Measurements from ENCODE around the gene NAXE.
"Not testable (repeated sequence)": the region's sequence is repeated elsewhere in the genome, so short reads cannot be mapped to it uniquely, and the experiment has no call there.

Gene NAXE

DNA sequence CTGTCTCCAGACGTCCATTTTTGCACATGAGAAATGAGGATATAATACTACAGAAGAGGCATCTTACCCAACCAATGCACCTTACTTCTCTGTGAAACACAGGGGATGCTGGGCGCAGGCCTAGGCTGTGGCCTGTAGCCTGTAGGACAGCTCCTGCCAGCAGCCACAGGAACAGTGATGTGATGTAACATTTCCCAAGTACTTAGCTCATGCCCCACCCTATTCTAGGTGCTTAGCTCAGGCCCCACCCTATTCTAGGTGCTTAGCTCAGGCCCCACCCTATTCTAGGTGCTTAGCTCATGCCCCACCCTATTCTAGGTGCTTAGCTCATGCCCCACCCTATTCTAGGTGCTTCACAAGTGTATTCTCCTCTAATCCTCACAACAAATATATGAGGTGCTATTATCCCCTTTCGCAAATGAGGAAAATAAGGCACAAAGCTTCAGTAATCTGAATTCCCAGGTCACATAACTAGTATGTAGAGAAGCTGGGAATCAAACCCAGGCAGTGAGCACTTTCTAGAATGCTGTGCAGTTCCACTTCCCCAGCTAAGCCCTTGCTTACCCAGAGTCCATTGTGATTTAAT is 4.6 kb upstream of the NAXE start:
- peaks cover 29% of the 10 kb centered on the region for H3K79me2 ChIP-seq (ENCODE audit: insufficient read depth, low read length)
- peaks cover 29% of the 10 kb centered on the region for H3K36me3 ChIP-seq (ENCODE audit: insufficient read depth, low read length)
- no peak overlapping the region for H2AFZ ChIP-seq (ENCODE audit: low read depth, low read length)
- H3K4me1 ChIP-seq (ENCODE audit: insufficient read depth, low read length), result peaks cover 42% of the 10 kb centered on the region
- ATAC-seq (ENCODE audit: insufficient read depth, low read depth) (no peak), DNase-seq (no peak)
- no peaks in the 10 kb centered on the region for H4K20me1 ChIP-seq (ENCODE audit: insufficient read depth, low read length)
- H3K4me2 ChIP-seq (ENCODE audit: insufficient read depth, low read length), result no peak overlapping the region
- no peaks in the 10 kb centered on the region for H3K27me3 ChIP-seq (ENCODE audit: insufficient read depth, low read length, poor library complexity)
- no peak overlapping the region for H3K9ac ChIP-seq (ENCODE audit: low read depth, low read length)
- no peak overlapping the region for H3K27ac ChIP-seq (ENCODE audit: low read length)
- H3K4me3 ChIP-seq (ENCODE audit: low read depth in 1 of 2, low read length in 2 of 2), result no peak overlapping the region
- H3K9me3 ChIP-seq (ENCODE audit: insufficient read depth, low read length, severe bottlenecking), result no peaks in the 10 kb centered on the region
- TF ChIP-seq EZH2 (IDR thresholded peaks at IDR 0.05; ENCODE audit: borderline replicate concordance, low read depth, low read length, severe bottlenecking), result no peak
- TF ChIP-seq, protein P1, sequence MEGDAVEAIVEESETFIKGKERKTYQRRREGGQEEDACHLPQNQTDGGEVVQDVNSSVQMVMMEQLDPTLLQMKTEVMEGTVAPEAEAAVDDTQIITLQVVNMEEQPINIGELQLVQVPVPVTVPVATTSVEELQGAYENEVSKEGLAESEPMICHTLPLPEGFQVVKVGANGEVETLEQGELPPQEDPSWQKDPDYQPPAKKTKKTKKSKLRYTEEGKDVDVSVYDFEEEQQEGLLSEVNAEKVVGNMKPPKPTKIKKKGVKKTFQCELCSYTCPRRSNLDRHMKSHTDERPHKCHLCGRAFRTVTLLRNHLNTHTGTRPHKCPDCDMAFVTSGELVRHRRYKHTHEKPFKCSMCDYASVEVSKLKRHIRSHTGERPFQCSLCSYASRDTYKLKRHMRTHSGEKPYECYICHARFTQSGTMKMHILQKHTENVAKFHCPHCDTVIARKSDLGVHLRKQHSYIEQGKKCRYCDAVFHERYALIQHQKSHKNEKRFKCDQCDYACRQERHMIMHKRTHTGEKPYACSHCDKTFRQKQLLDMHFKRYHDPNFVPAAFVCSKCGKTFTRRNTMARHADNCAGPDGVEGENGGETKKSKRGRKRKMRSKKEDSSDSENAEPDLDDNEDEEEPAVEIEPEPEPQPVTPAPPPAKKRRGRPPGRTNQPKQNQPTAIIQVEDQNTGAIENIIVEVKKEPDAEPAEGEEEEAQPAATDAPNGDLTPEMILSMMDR (IDR thresholded peaks at IDR 0.05; ENCODE audit: borderline replicate concordance, extremely low read depth, low read length, poor library complexity, severe bottlenecking), result no peak

DNA sequence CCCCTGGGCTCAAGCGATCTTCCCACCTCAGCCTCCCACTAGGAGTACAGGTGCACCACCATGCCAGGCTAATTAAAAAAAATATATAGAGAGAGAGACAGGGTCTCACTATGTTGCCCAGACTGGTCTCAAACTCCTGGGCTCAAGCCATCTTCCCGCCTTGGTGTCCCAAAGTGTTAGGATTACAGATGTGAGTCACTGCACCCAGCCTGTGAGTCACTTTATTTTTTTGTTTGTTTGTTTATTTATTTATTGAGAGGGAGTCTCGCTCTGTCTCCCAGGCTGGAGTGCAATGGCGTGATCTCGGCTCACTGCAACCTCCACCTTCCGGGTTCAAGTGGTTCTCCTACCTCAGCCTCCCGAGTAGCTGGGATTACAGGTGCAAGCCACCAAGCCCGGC is 3.6 kb upstream of the NAXE start:
- H3K9me3 ChIP-seq (ENCODE audit: insufficient read depth, low read length, severe bottlenecking); H3K4me2 ChIP-seq (ENCODE audit: insufficient read depth, low read length); H4K20me1 ChIP-seq (ENCODE audit: insufficient read depth, low read length); H3K4me3 ChIP-seq (ENCODE audit: low read depth in 1 of 2, low read length in 2 of 2); ATAC-seq (ENCODE audit: insufficient read depth, low read depth); H3K27me3 ChIP-seq (ENCODE audit: insufficient read depth, low read length, poor library complexity); H3K9ac ChIP-seq (ENCODE audit: low read depth, low read length); H2AFZ ChIP-seq (ENCODE audit: low read depth, low read length); H3K27ac ChIP-seq (ENCODE audit: low read length); DNase-seq: not testable (repeated sequence)
- Histone ChIP-seq H3K4me1 (ENCODE audit: insufficient read depth, low read length) (peaks cover 42% of the 10 kb centered on the region), H3K36me3 (ENCODE audit: insufficient read depth, low read length) (peaks cover 34% of the 10 kb centered on the region), H3K79me2 (ENCODE audit: insufficient read depth, low read length) (peaks cover 28% of the 10 kb centered on the region)

DNA sequence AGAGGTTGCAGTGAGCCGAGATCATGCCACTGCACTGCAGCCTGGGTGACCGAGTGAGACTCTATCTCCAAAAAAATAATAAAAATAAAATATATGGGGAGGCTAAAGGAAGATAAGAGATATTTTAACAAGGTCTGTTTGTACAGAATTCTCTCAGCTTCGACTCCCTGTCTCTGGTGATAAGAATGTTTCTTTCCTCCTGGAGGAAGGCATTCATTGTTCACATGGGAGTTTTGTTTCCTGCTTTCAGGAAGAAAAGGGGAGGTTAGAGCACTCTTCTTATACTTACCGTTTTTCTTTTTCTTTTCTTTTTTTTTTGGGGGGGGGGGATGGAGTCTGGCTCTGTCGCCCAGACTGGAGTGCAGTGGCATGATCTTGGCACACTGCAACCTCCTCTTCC is 2.0 kb upstream of the NAXE start:
- peaks cover 34% of the 10 kb centered on the region for H3K4me1 ChIP-seq (ENCODE audit: insufficient read depth, low read length)
- H3K9ac ChIP-seq (ENCODE audit: low read depth, low read length), result no peak overlapping the region

More for the DNA sequence above, 2.0 kb upstream of the NAXE start:
- Histone ChIP-seq H3K36me3 (ENCODE audit: insufficient read depth, low read length) (peaks cover 44% of the 10 kb centered on the region), H3K27me3 (ENCODE audit: insufficient read depth, low read length, poor library complexity) (no peaks in the 10 kb centered on the region), H3K4me2 (ENCODE audit: insufficient read depth, low read length) (no peak overlapping the region), H2AFZ (ENCODE audit: low read depth, low read length) (no peak overlapping the region), H3K4me3 (ENCODE audit: low read depth in 1 of 2, low read length in 2 of 2) (no peak overlapping the region), H4K20me1 (ENCODE audit: insufficient read depth, low read length) (peaks cover 5% of the 10 kb centered on the region; the same call in 1 of the 2 replicates), H3K79me2 (ENCODE audit: insufficient read depth, low read length) (peaks cover 25% of the 10 kb centered on the region), H3K27ac (ENCODE audit: low read length) (no peak overlapping the region), H3K9me3 (ENCODE audit: insufficient read depth, low read length, severe bottlenecking) (no peaks in the 10 kb centered on the region)
- TF ChIP-seq, protein P1 (IDR thresholded peaks at IDR 0.05; ENCODE audit: borderline replicate concordance, extremely low read depth, low read length, poor library complexity, severe bottlenecking), result no peak
- TF ChIP-seq EZH2 (IDR thresholded peaks at IDR 0.05; ENCODE audit: borderline replicate concordance, low read depth, low read length, severe bottlenecking), result no peak
- DNase-seq, result no peak
- no peak for ATAC-seq (ENCODE audit: insufficient read depth, low read depth)
